Liver (tissue), 9 donors: Measurements from ENCODE around the gene TAF11L4. TPM values are rescaled to one million over a fixed set of nuclear protein-coding genes. Genes with fewer than 3 reads are reported as not detected.
"Not testable (repeated sequence)": the region's sequence is repeated elsewhere in the genome, so short reads cannot be mapped to it uniquely, and the experiment has no call there.

Experiments used
- DNase-seq: peaks from one replicate; pipeline ENCODE4 v3.0.0-alpha.2; 2017; ENCODE audit warnings: low spot score
- H3K27ac ChIP-seq, 2 donors: one replicate each; pipeline ENCODE4 v1.7.0; 2013; ENCODE audit warnings: inconsistent platforms in 2 of 2, low read length in 2 of 2, control low read depth in 1 of 2, low read depth in 1 of 2, mild to moderate bottlenecking in 1 of 2
- H3K27me3 ChIP-seq, 4 donors: one replicate each; pipeline versions ENCODE4 v1.6.1 to v1.7.0; 2013; ENCODE audit warnings: low read length in 3 of 4, inconsistent platforms in 1 of 4, mild to moderate bottlenecking in 1 of 4, moderate library complexity in 1 of 4; ENCODE audit not compliant: control insufficient read depth in 4 of 4, insufficient read depth in 4 of 4
- H3K36me3 ChIP-seq, 4 donors: one replicate each; pipeline versions ENCODE4 v1.6.1 to v1.7.0; 2013; ENCODE audit warnings: low read length in 3 of 4, mild to moderate bottlenecking in 3 of 4, low read depth in 1 of 4, moderate library complexity in 1 of 4; ENCODE audit not compliant: control insufficient read depth in 4 of 4, insufficient read depth in 3 of 4
- H3K4me1 ChIP-seq, 4 donors: one replicate each; pipeline versions ENCODE4 v1.6.1 to v1.7.0; 2013; ENCODE audit warnings: low read length in 3 of 4, mild to moderate bottlenecking in 3 of 4, moderate library complexity in 1 of 4; ENCODE audit not compliant: control insufficient read depth in 4 of 4, insufficient read depth in 4 of 4
- H3K4me3 ChIP-seq, 3 donors: one replicate each; pipeline versions ENCODE4 v1.6.1 to v1.7.0; 2013; ENCODE audit warnings: low read length in 3 of 3, control low read depth in 1 of 3, low read depth in 1 of 3, mild to moderate bottlenecking in 1 of 3
- H3K9ac ChIP-seq, 2 donors: one replicate each; pipeline ENCODE4 v1.7.0; 2013; ENCODE audit warnings: low read length in 2 of 2, mild to moderate bottlenecking in 2 of 2, moderate library complexity in 2 of 2, control low read depth in 1 of 2, low read depth in 1 of 2
- H3K9me3 ChIP-seq, 4 donors: one replicate each; pipeline versions ENCODE4 v1.6.1 to v1.7.0; 2013; ENCODE audit warnings: low read length in 3 of 4; ENCODE audit not compliant: control insufficient read depth in 4 of 4
- ATF3 ChIP-seq: IDR thresholded peaks from 2 replicates; pipeline ENCODE4 v1.6.1; 2016; ENCODE audit warnings: antibody characterized with exemption
- FOXA1 ChIP-seq: IDR thresholded peaks from 2 replicates; pipeline ENCODE4 v1.6.1; 2016; ENCODE audit warnings: antibody characterized with exemption
- FOXA2 ChIP-seq: IDR thresholded peaks from 2 replicates; pipeline ENCODE4 v1.6.1; 2016; ENCODE audit warnings: antibody characterized with exemption
- HNF4A ChIP-seq, 2 donors: conservative IDR thresholded peaks; 2 replicates each; pipeline ENCODE4 v1.6.1; 2016; ENCODE audit warnings: antibody characterized with exemption in 2 of 2, mild to moderate bottlenecking in 2 of 2
- HNF4G ChIP-seq: IDR thresholded peaks from 2 replicates; pipeline ENCODE4 v1.6.1; 2016; ENCODE audit warnings: antibody characterized with exemption
- NR2F2 ChIP-seq: IDR thresholded peaks from 2 replicates; pipeline ENCODE4 v1.6.1; 2016; ENCODE audit warnings: antibody characterized with exemption
- SP1 ChIP-seq: IDR thresholded peaks from 2 replicates; pipeline ENCODE4 v1.6.1; 2018; ENCODE audit warnings: antibody characterized with exemption, mild to moderate bottlenecking
- WGBS: extraction: QIAGEN DNeasy Blood & Tissue Kit; methylation state at CpG from one replicate; pipeline ENCODE4 v1.1.7; 2013; 5-methylcytosine and 5-hydroxymethylcytosine counted together
- polyA plus RNA-seq, 2 donors: library from polyadenylated mRNA; stranded (reverse) in 1 of 2; unstranded in 1 of 2; fragments of 200-250 nt in 1 of 2; fragments of >200 nt in 1 of 2; fragmentation: Nextera tagmentation in 1 of 2; extraction: Ambion mirVana in 1 of 2; gene quantifications; one replicate each; pipeline versions ENCODE4 v1.2.1 to v1.2.3, GENCODE V29; 2013 to 2015
- total RNA-seq, 2 donors: library from RNA; depleted of rRNA; stranded (reverse); fragments of >200 nt; gene quantifications; one replicate each; pipeline ENCODE4 v1.2.3, GENCODE V29; 2014
- donor health status: healthy.
- donor health status: healthy.
- donor health status: healthy.
- donor health status: healthy.
- donor health status: healthy.

The TAF11L4 gene
- total and polyA plus RNA-seq, 4 donors, result not detected

- Histone ChIP-seq H3K9me3 (no peaks in the 10 kb centered on the region), H3K36me3 (no peaks in the 10 kb centered on the region), H3K9ac (no peak overlapping the region), H3K4me1 (no peaks in the 10 kb centered on the region), H3K4me3 (no peak overlapping the region), H3K27ac (no peak overlapping the region), H3K27me3 (no peaks in the 10 kb centered on the region)
- TF ChIP-seq HNF4A (conservative IDR thresholded peaks at IDR 0.05) (no peak), HNF4G (no peak), NR2F2 (no peak), FOXA2 (no peak), ATF3 (no peak), SP1 (no peak), FOXA1 (no peak)
- WGBS, result 93% methylated on average over 17 of the region's 17 CpGs
- no peak for DNase-seq
Measured at GRCh38 chr5:17511775-17512325, 9.8 kb upstream of the TAF11L4 start.

DNA sequence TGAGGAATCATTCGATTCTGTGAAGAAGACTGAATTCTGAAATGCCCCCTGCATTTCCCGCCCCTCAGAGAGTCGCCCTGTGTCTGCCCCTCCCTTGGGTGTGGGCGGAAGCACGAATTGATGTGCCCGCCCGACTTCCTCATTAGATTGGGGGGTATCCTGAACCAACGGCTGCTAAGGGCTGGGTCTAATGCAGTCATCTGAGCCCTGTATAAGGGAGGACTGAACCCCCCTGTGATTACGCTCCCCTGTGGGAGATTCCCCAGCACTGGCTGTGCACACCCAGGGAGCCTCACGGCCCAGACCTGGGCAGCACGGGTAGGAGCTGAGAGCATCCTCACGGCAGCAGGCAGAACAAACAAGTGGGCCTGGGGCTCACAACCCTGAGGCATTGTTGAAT, 4.1 kb upstream of the TAF11L4 start:
- H3K4me3 ChIP-seq, H3K27me3 ChIP-seq, H3K9ac ChIP-seq, H3K9me3 ChIP-seq, H3K36me3 ChIP-seq, DNase-seq, H3K4me1 ChIP-seq, H3K27ac ChIP-seq: not testable (repeated sequence)
- 82% methylated on average over 9 of the region's 12 CpGs for WGBS

DNA sequence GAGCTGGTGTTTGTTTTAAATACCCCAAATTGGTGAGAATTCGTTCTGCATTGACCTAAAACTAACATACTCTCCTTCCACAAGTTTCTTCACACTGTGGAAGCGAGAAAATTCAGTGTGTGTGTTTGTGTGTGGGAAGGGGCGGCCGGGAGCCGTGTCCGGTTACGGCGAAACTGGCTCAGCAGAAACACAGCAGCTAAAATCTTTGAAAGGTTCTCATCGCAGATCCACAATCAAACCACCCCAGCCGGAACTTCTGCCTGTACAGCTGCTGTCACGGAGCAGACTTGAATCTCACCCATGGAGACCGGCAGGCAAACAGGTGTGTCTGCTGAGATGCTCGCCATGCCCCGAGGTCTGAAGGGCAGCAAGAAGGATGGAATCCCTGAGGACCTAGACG, 3.5 kb upstream of the TAF11L4 start, which contains the start of gene TAF11L3:
TAF11L3 (plus strand) TSS at position 301 of the 400 bp plus-strand sequence.
- not testable (repeated sequence) for H3K9ac ChIP-seq, H3K4me1 ChIP-seq, H3K36me3 ChIP-seq, DNase-seq, H3K27ac ChIP-seq, H3K9me3 ChIP-seq, H3K4me3 ChIP-seq, H3K27me3 ChIP-seq
- no CpG with 5 or more reads among the region's 15 CpGs for WGBS

- not testable (repeated sequence) for H3K27me3 ChIP-seq, H3K9me3 ChIP-seq, H3K4me1 ChIP-seq, DNase-seq, H3K4me3 ChIP-seq, H3K27ac ChIP-seq, H3K9ac ChIP-seq, H3K36me3 ChIP-seq
- WGBS, result 87% methylated on average over 8 of the region's 14 CpGs
Measured at GRCh38 chr5:17519508-17519907, 2.1 kb upstream of the TAF11L4 start.

- WGBS, result no CpG with 5 or more reads among the region's 15 CpGs
- H3K4me3 ChIP-seq, H3K27ac ChIP-seq, H3K4me1 ChIP-seq, H3K9ac ChIP-seq, DNase-seq, H3K36me3 ChIP-seq, H3K27me3 ChIP-seq, H3K9me3 ChIP-seq: not testable (repeated sequence)
Measured at GRCh38 chr5:17524935-17525334, 3.3 kb downstream of the TAF11L4 start, which contains the start of gene TAF11L5. TSS of gene TAF11L5 (plus strand) at chr5:17525235.

GRCh38 chr5:17526504-17526903, 4.9 kb downstream of the TAF11L4 start:
- H3K4me1 ChIP-seq, DNase-seq: not testable (repeated sequence)
- WGBS, result 88% methylated on average over 9 of the region's 17 CpGs

GRCh38 chr5:17528369-17528768, 6.8 kb downstream of the TAF11L4 start, which contains the start of gene TAF11L6:
TSS of gene TAF11L6 (plus strand) at chr5:17528669.
- H3K36me3 ChIP-seq, H3K27ac ChIP-seq, H3K4me1 ChIP-seq, H3K9me3 ChIP-seq, H3K27me3 ChIP-seq, H3K4me3 ChIP-seq, H3K9ac ChIP-seq, DNase-seq: not testable (repeated sequence)
- no CpG with 5 or more reads among the region's 15 CpGs for WGBS

More at GRCh38 chr5:17526504-17526903, 4.9 kb downstream of the TAF11L4 start:
- not testable (repeated sequence) for H3K36me3 ChIP-seq, H3K27ac ChIP-seq, H3K9ac ChIP-seq, H3K4me3 ChIP-seq, H3K9me3 ChIP-seq, H3K27me3 ChIP-seq
